NK-92 (cell line): ENCODE results near the gene GNB1L.

Source experiments
- DNase-seq: peaks from one replicate; lab custom pipeline; 2025; ENCODE audit not compliant: unreplicated experiment; lab: John Stamatoyannopoulos, UW

GNB1L gene

DNA sequence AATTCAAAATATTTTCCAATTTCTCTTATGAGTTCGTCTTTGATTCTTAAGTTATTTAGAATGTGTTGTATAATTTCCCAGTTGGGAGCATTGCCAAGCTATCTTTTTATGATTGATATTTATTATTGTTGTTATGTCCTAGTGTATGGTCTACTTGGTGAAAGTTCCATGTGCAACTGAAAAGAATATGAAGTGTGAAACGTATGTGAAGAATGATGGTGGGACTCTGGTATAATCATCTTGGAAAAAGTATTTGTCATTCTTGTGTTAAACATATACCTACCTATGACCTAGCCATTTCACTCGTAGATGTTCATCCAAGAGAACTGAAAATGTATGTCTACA lies 12.0 kb upstream of the GNB1L start:
- DNase-seq, result no peak

- no peak for DNase-seq
Measured at GRCh38 chr22:19865141-19865829, 10.6 kb upstream of the GNB1L start.

DNA sequence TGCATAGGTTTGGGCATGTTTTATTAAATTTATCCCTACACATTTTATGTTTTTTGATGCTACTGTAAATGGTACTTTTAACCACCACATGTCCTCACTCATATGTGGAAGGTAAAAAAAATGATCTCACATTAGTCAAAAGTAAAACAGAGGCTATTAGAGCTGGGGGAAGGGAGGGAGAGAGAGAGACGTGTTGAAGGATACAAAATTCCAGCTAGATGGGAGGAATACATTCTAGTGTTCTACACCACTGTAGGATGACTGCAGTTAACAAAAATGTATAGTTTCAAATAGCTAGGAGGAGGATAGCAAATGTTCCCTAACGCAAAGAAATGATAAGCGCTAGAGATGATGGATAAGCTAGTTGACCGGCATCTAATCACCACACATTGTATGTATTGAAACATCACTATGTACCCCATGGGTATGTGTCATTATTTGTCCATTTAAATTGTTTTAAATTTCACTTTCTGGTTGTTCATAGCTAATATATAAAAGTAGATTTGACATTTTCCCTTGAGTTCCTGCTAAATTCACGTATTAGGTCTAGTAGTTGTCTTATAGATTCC lies 9.9 kb upstream of the GNB1L start:
- no peak for DNase-seq

DNA sequence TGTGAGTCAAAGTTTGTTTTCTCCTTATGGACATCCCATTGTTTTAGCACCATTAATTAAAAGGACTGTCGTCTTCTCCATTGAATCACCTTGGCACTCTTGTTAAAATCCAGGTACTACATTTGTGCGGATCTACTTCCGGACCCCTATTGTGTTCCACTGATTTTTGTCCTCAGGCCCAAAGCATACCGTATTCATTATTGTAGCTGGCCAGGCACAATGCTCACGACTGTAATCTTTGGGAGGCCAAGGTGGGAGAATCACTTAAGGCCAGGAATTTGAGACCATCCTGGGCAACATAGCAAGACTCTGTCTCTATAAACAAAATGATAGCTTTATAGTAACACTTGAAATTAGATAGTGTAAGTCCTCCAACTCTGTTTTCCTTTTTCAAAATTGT lies 8.9 kb upstream of the GNB1L start:
- no peak for DNase-seq

DNA sequence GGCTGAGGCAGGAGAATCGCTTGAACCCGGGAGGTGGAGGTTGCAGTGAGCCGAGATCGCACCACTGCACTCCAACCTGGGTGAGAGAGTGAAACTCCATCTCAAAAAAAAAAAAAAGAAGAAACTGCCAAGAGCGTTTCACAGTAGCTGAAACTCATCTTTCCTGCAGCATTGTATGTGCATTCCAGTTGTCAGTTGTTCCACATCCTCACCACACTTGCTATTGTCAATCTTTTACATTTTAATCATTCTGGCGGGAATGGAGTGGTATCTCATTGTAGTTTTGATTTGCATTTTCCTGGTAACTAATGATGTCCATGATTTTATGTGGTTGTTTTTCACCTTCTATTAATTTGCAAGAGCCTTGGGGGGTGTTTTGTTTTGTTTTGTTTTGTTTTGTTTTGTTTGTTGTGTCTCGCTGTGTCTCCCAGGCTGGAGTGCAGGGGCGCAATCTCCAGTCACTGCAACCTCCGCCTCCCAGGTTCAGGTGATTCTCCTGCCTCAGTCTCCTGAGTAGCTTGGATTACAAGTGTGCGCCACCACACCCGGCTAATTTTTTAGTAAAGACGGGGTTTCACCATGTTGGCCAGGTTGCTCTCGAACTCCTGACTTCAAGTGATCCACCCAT lies 8.1 kb upstream of the GNB1L start:
- no peak for DNase-seq

GRCh38 chr22:19859861-19860510 lies 5.3 kb upstream of the GNB1L start:
- DNase-seq, result no peak

DNA sequence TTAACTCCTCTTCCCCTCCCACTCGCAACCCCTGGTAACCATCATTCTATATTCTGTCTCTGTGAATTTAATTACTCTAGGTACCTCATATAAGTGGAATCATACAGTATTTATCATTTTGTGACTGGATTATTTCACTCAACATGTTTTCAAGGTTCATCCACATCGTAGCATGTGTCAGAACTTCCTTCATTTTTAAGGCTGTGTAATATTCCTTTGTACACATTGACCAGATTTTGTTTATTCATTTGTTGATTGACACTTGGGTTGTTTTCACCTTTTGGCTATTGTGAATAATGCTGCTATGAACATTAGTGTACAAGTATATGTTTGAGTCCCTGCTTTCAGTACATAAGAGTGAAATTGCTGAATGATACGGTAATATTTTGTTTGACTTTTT lies 2.7 kb upstream of the GNB1L start:
- DNase-seq, result no peak

DNA sequence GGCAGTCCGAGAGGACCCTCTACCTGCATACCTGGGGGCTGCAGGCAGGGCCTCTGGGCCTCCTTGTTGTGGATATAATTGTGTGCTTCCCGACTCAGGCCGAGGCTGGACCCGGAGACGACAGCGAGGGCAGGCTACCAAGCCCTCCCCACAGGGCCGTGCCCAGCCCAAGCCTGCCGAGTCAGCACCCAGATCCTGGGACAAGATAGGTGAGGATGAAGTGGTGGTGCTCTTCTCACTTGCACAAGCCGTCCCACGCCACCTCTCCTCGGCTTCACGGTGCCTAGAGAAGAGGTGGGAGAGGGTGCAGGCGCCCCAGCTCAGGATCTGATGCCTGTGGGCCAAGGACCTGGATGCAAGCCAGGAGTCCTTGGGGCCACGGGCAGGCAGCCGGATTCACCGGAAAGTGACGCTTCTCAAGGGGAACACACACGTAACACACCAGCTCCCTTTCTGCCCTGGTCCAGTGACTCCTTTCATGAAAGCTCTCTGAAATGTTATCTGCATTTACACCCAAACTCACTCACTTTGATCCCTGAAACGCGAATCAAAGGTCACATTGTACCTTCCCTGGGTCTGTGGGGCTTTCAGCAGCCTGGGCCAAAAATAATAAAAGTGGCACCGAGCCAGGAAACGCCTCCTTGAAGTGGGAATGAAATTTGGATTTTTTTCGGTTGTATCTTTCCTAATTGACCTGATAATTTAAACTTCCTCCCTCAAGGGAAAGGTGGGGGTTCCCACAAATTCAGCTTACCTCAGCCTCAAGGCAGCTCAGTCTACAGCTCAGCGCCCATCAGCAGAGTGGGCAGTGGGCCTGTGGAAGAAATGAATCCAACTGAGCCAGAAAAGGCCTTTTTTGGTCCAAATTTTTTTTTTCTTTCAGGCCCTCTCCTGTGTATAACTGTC lies 1.1 kb upstream of the GNB1L start:
- no peak for DNase-seq

DNA sequence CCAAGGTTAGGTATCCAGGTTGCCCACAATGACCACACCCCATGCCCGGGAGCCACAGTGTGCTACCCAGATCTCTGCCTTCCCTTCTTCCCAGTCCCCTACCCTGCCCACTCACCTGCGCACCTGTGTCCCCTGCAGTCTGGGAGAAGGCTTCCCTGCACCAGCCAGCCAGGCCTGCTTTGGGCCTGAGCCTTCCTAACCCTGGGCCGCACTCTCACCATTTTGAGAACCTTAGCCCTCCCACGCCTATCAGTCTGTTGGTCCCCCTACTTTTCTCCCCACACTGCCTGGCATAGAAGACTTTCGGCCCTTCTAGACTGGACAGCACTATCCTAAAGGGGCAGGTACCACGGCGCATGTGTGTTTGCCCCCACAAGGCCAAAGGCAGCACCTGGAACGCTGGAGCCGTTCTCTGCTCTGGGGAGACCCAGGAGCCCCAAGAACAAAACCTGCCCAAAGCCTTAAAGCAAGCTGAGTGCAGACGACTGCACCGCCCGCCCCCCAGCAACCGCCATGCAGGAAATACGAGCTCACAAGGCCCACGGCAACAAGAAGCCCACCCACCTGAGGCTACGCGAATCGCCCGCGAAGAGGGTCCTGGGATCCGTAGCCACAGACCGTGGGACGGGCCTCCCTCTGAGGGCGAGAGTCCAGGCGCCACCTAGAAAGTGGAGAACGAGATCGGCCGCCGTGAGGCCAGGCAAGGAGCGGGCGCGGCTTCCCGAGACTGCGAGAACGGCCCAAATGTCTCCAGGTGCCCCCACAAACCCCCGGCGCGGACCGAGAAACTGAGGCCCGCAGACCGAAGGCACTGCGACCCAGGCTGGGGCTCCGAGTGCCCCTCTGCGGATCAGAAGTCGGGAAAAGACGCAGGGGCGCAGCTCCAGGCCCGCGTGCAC lies 546 bp downstream of the GNB1L start:
- DNase-seq, result no peak

GRCh38 chr22:19853058-19853878 lies 1.4 kb downstream of the GNB1L start:
- no peak for DNase-seq

DNA sequence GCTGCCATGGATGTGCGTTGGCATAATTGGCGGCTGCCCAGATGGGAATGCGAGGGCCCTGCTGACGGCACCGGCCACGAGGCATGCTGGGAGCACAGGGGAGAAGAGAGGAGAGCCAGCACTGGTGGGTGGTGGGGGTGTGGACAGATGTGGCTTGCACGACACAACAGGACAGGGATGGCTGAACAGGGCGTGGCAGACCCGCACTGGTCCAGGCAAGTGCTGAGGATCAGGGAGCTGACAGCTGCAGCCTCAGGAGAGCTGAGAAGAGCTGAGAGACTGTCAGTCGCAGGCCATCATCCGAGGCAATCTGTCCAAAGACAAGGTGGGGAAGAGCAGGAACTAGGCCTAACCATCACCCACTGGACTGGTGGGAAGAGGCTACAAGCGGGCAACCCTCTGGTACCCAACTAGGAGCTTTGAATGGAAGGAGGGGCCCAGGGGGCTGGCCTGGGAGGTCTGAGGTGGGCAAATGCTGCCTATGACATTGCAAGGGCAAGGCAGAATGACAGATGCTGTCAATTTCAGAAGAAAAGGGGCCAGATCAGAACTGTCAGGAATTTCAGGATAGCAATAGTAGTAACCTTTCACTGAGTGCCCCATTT lies 2.4 kb downstream of the GNB1L start:
- no peak for DNase-seq

DNA sequence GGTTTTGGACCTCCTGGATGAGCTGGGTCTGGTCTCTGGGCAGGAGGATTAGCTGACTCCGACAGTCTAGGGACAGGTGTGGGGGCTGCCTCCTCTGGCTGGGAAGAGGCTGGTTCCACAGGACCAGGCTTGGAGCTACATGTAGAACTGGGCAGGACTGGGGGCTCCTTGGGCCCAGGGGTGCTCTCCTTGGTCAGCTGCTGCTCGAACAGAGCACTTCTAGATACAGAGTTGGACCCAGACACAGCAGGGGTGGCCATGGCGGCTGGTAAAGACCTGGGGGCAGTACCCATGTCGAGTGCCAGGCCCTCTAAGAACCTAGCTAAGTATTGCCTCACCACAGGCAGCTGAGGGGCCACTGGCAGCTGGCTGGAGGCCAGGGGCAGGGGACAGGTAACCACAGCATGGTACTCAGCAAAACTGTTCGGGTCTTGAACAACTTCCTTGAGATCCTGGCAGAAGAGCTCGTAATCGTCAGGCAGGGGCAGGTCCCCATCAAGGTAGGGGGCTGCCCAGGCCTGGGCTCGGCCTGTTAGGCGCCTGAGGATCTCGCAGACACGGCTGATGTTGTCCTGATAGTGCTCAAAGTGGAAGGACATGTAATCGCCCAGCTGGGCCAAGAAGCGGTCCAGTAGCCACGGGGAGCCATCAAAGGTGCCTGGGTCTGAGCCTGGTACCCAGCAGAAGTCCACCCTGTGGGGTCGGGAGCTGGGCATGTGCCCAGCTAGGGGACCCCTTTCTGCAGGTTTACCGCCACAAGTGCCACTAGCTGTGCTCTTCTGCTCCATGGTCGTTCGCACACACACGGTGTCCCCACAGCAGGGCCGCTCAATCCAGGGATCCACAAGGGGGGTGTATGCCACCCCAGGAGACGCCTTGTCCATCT lies 3.1 kb downstream of the GNB1L start:
- DNase-seq, result no peak

- no peak for DNase-seq
Measured at GRCh38 chr22:19850763-19851109, 3.9 kb downstream of the GNB1L start.

- no peak for DNase-seq
Measured at GRCh38 chr22:19849835-19850762, 4.6 kb downstream of the GNB1L start.

DNA sequence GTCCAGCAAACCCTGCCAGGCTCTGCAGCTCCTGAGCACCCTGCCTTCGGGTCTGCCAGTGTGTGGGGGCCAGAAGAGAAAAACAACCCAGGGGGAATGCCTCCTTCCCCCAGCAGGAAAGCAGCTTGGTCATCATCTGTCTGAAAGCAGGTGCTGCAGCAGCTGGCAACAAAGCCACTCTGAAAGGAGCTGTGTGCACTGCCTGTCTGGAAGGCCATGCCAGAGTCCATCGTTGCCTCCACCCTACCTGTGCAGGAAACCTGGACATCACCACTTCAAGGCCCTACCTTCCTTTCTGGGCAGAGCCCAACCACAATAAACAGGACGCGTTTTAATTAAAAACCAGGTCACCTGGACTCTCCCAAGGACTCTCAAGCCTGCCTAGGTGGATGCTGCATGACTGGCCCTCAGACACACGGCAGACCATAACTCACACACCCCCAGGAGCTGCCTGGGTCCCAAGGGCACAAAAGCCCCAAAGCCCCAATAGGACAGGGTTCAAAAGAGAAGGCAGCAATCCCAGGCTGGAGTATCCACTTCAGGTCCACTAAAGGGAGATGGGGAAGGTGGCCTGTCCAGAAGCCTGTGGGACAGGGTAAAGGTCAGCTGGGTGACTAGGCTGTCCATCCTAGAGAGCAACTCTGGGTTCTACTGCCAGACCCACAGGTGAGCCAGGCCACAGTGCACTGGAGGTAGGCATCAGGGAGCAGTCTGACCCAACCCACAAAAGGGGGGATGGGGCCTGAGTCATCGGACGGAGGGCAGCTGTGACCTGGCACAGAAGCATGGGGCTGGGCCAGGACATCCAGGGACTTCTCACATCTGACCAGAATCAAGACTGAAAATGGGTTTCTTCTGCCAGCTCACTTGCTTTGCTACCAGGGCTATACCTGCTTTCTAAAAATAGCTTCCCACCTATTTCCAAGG lies 6.1 kb downstream of the GNB1L start:
- no peak for DNase-seq

DNA sequence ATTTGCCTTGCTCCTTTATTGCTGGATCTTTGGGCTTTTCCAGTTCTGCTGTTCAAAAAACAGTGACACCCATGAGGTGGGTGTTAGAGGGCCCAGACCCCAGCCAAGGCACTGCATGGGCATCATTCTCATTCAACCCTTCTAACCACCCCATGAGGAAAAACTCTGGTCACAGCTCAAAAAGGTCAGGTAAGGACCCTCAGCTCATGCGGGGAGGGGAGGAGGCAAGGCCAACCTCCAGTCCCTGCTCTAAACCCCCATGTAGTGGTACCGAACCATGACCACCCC lies 7.4 kb downstream of the GNB1L start:
- DNase-seq, result no peak
